ENCODE data around the gene MET. TPM values are rescaled to one million over a fixed set of nuclear protein-coding genes. Genes with fewer than 3 reads are reported as not detected.

The MET gene
- total RNA-seq, 1 experiment from 2014 or later, result 200 TPM

DNA sequence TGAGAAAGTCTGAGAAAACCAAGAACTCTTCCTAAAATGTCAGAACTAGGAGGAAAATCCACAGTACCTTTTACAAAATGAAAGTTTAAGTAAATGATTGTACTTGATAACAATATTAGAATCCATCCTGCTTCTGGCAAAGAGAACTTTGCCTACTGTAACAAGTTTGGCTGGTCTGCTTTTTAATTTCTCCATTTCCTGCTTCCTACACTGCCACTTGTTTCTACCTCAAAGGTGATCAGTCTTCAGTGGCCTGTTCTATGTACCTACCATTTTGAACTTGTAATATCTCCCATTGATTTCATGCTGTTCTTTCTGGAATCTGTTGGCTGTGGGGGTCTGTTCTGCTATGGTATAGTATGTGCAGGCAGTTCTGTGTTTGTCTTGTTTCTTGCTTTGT is 157.5 kb downstream of the MET start (continued):
- no peak for TF ChIP-seq POLR2AphosphoS5 (IDR thresholded peaks at IDR 0.05; ENCODE audit: low read depth, low read length)

DNA sequence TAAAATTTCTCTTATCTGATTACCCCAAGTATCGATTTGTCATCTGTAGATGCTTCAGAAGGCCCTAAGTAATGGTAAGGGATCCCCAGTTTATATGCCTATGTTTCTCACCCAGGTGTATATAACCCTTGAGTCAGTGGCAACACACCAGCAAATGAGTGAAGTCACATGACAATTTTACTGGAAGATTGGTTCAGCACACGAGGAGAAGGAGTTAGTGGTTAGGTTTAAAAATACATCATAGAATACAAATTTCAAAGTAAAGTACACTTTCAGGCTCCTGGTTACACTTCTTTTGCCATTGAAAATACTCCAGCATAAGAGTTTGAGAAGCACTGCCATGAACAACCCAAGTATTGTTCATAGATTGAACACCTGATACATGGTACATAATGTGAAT is 160.7 kb downstream of the MET start:
- CTCF ChIA-PET, result no interaction called here
- RAD21 ChIA-PET (ENCODE audit: low non-redundant PET in 1 of 2, low total read pairs in 2 of 2, uncharacterized antibody in 2 of 2, unreplicated experiment in 2 of 2), result no interaction called here
- Histone ChIP-seq H3K4me1 (ENCODE audit: control insufficient read depth in 1 of 2, insufficient read depth in 2 of 2, low read length in 2 of 2) (peaks cover 10 to 31% of the 10 kb centered on the region in 2 experiments), H3K36me3 (ENCODE audit: control insufficient read depth in 1 of 2, insufficient read depth in 2 of 2, low read length in 2 of 2) (no peaks in the 10 kb centered on the region), H3K9me2 (ENCODE audit: insufficient read depth) (no peaks in the 10 kb centered on the region), H4K20me1 (ENCODE audit: insufficient read depth) (no peaks in the 10 kb centered on the region), H3K27ac (ENCODE audit: low read depth, low read length) (no peak overlapping the region), H3K4me2 (ENCODE audit: low read length) (no peak overlapping the region), H2AFZ (ENCODE audit: low read depth, low read length, poor library complexity, severe bottlenecking) (peak overlapping the region; percentile 2), H3K9me3 (ENCODE audit: control insufficient read depth in 1 of 2, insufficient read depth in 1 of 2, low read depth in 1 of 2, low read length in 2 of 2) (no peaks in the 10 kb centered on the region), H3K27me3 (ENCODE audit: insufficient read depth, low read length) (no peaks in the 10 kb centered on the region), H3K9ac (ENCODE audit: low read length) (no peak overlapping the region), H3K4me3 (replicated peaks in 1 of 2; ENCODE audit: low read depth in 1 of 2, low read length in 2 of 2) (no peak overlapping the region), H3K79me2 (ENCODE audit: insufficient read depth, low read length) (no peaks in the 10 kb centered on the region)
- no peak for DNase-seq (ENCODE audit: low read depth, low spot score)
- POLR2A ChIA-PET, result no interaction called here
- no peak for ATAC-seq
- no TSS peak for BruUV-seq (replicated peaks)
- no peak for TF ChIP-seq TCF7L2 (IDR thresholded peaks at IDR 0.05; ENCODE audit: borderline replicate concordance, extremely low read depth, insufficient read depth, insufficient read length)
- no peak for TF ChIP-seq YY1 (IDR thresholded peaks at IDR 0.05; ENCODE audit: extremely low read depth, insufficient replicate concordance, low read depth, low read length)
- TF ChIP-seq, protein P1, sequence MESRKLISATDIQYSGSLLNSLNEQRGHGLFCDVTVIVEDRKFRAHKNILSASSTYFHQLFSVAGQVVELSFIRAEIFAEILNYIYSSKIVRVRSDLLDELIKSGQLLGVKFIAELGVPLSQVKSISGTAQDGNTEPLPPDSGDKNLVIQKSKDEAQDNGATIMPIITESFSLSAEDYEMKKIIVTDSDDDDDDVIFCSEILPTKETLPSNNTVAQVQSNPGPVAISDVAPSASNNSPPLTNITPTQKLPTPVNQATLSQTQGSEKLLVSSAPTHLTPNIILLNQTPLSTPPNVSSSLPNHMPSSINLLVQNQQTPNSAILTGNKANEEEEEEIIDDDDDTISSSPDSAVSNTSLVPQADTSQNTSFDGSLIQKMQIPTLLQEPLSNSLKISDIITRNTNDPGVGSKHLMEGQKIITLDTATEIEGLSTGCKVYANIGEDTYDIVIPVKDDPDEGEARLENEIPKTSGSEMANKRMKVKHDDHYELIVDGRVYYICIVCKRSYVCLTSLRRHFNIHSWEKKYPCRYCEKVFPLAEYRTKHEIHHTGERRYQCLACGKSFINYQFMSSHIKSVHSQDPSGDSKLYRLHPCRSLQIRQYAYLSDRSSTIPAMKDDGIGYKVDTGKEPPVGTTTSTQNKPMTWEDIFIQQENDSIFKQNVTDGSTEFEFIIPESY (IDR thresholded peaks at IDR 0.05; ENCODE audit: extremely low read depth, insufficient replicate concordance, low read length), result no peak
- TF ChIP-seq EZH2phosphoT487 (IDR thresholded peaks at IDR 0.05; ENCODE audit: borderline replicate concordance), result no peak
- TF ChIP-seq, protein P2, sequence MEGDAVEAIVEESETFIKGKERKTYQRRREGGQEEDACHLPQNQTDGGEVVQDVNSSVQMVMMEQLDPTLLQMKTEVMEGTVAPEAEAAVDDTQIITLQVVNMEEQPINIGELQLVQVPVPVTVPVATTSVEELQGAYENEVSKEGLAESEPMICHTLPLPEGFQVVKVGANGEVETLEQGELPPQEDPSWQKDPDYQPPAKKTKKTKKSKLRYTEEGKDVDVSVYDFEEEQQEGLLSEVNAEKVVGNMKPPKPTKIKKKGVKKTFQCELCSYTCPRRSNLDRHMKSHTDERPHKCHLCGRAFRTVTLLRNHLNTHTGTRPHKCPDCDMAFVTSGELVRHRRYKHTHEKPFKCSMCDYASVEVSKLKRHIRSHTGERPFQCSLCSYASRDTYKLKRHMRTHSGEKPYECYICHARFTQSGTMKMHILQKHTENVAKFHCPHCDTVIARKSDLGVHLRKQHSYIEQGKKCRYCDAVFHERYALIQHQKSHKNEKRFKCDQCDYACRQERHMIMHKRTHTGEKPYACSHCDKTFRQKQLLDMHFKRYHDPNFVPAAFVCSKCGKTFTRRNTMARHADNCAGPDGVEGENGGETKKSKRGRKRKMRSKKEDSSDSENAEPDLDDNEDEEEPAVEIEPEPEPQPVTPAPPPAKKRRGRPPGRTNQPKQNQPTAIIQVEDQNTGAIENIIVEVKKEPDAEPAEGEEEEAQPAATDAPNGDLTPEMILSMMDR (IDR thresholded peaks at IDR 0.05 in 2 of 3, conservative IDR thresholded peaks at IDR 0.05 in 1 of 3; ENCODE audit: borderline replicate concordance in 1 of 3, insufficient read depth in 1 of 3, low read depth in 2 of 3, low read length in 2 of 3), result no peak
- TF ChIP-seq EGR1 (IDR thresholded peaks at IDR 0.05; ENCODE audit: low read depth), result no peak
- TF ChIP-seq RAD21 (IDR thresholded peaks at IDR 0.05; ENCODE audit: low read depth), result no peak
- TF ChIP-seq POLR2A (IDR thresholded peaks at IDR 0.05; ENCODE audit: borderline replicate concordance, extremely low read depth, insufficient read depth, insufficient read length), result no peak
- TF ChIP-seq, protein P3, sequence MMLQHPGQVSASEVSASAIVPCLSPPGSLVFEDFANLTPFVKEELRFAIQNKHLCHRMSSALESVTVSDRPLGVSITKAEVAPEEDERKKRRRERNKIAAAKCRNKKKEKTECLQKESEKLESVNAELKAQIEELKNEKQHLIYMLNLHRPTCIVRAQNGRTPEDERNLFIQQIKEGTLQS (IDR thresholded peaks at IDR 0.05), result no peak
- TF ChIP-seq ZNF274 (IDR thresholded peaks at IDR 0.05; ENCODE audit: low read depth, low read length), result no peak
- TF ChIP-seq JUND (IDR thresholded peaks at IDR 0.05), result no peak
- TF ChIP-seq FOSL1 (IDR thresholded peaks at IDR 0.05; ENCODE audit: low read depth), result no peak
- no peak for TF ChIP-seq ZFX (IDR thresholded peaks at IDR 0.05)
- TF ChIP-seq CEBPB (IDR thresholded peaks at IDR 0.05; ENCODE audit: low read depth), result no peak
- TF ChIP-seq SIN3A (IDR thresholded peaks at IDR 0.05; ENCODE audit: low read depth), result no peak
- TF ChIP-seq, protein P4, sequence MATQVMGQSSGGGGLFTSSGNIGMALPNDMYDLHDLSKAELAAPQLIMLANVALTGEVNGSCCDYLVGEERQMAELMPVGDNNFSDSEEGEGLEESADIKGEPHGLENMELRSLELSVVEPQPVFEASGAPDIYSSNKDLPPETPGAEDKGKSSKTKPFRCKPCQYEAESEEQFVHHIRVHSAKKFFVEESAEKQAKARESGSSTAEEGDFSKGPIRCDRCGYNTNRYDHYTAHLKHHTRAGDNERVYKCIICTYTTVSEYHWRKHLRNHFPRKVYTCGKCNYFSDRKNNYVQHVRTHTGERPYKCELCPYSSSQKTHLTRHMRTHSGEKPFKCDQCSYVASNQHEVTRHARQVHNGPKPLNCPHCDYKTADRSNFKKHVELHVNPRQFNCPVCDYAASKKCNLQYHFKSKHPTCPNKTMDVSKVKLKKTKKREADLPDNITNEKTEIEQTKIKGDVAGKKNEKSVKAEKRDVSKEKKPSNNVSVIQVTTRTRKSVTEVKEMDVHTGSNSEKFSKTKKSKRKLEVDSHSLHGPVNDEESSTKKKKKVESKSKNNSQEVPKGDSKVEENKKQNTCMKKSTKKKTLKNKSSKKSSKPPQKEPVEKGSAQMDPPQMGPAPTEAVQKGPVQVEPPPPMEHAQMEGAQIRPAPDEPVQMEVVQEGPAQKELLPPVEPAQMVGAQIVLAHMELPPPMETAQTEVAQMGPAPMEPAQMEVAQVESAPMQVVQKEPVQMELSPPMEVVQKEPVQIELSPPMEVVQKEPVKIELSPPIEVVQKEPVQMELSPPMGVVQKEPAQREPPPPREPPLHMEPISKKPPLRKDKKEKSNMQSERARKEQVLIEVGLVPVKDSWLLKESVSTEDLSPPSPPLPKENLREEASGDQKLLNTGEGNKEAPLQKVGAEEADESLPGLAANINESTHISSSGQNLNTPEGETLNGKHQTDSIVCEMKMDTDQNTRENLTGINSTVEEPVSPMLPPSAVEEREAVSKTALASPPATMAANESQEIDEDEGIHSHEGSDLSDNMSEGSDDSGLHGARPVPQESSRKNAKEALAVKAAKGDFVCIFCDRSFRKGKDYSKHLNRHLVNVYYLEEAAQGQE (IDR thresholded peaks at IDR 0.05; ENCODE audit: low read depth), result no peak
- TF ChIP-seq POLR2AphosphoS5 (IDR thresholded peaks at IDR 0.05; ENCODE audit: low read depth, low read length), result no peak
- intact Hi-C loops (cut with micrococcal nuclease), result no loop called here

Data from HCT116 (cell line).